Frontal cortex (tissue), 4 donors: ENCODE results near the gene MBD4. TPM values are rescaled to one million over a fixed set of nuclear protein-coding genes. Genes with fewer than 3 reads are reported as not detected.
"Not testable (repeated sequence)": the region's sequence is repeated elsewhere in the genome, so short reads cannot be mapped to it uniquely, and the experiment has no call there.

Source experiments
- DNase-seq, 2 donors: peaks; one replicate each; pipeline ENCODE4 v3.0.0; 2012; ENCODE audit warnings: low spot score in 2 of 2
- FAIRE-seq: peaks from 2 replicates; lab custom pipeline; 2012; peaks lifted over from hg19 to GRCh38; lab: Jason Lieb, UNC
- small RNA-seq: library from RNA; depleted of rRNA; stranded (forward); fragments of <200 nt; gene quantifications from one replicate; pipeline ENCODE3, GENCODE V24; 2014
- total RNA-seq: library from RNA; depleted of rRNA; stranded (reverse); fragments of >200 nt; gene quantifications from one replicate; pipeline ENCODE4 v1.2.3, GENCODE V29; 2014
- donor health status: control.
- donor health status: control.
- donor health status: control.

Gene MBD4
- total RNA-seq, 1 donor from 2014 or later: 24.5 TPM

DNA sequence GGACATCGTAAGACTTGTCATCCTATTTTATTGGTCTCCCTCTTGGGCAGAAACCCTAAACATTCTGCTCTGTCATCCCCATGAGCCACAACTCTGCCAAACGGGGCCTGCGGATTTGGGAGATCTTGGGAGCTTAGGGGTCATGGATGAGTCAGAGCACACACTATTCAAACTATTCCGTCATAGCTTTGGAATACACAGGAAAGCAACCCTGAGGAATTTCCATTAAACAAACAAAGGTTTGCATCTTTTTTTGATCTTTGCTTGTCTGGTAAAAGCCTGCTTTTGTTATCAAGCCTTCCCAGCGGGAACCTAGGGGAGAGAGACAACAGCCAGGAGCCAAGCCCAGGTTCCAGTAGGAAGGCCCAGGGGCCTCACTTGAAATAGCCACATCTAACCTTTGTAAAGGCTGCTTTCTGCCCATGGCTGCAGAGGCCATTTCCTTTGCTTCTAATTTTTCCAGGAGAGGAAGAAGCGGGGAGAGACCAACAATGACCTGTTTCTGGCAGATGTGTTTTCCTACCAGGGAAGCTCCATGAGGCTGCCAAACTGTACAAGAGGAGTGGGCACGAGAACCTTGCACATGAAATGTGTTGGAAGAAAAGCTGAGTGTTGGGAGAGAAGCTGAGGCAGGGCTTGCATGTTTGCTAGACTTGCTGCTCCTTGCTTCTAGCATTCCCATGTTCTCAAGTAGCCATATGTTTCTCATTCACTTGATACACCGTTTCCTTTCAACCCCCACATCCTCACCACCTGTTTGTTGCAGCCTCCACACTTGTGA, 50.8 kb downstream of the MBD4 start:
- DNase-seq, FAIRE-seq: not testable (repeated sequence)

- FAIRE-seq (no peak), DNase-seq (no peak)
These were observed 52.3 kb downstream of the MBD4 start for GRCh38 chr3:129387487-129387886.

GRCh38 chr3:129386984-129387383, 52.8 kb downstream of the MBD4 start:
- DNase-seq (no peak), FAIRE-seq (no peak)

- DNase-seq, FAIRE-seq: not testable (repeated sequence)
These were observed 54.2 kb downstream of the MBD4 start for GRCh38 chr3:129385507-129385906.

GRCh38 chr3:129384594-129385323, 55.0 kb downstream of the MBD4 start:
- DNase-seq (no peak), FAIRE-seq (no peak)

DNA sequence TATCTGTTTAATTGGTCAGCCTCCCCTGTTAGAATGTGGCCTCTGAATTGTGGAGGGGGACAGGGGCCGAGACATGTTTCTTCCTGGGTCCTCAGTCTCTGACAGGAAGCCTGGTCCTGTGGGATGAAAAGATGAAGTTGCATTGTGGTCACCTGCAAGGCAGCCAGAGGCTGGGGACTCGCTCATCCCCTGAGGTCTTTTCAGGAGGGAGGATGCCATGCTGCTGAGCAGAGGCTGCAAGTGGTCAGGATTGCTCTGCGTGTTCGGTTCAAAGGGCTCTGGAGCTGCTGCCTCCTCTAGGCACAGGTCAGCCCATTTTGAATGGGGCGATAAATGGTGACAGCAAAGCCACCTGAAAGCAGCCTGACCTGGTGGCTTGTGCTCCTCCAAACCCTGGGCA, 55.6 kb downstream of the MBD4 start:
- DNase-seq: not testable (repeated sequence)

DNA sequence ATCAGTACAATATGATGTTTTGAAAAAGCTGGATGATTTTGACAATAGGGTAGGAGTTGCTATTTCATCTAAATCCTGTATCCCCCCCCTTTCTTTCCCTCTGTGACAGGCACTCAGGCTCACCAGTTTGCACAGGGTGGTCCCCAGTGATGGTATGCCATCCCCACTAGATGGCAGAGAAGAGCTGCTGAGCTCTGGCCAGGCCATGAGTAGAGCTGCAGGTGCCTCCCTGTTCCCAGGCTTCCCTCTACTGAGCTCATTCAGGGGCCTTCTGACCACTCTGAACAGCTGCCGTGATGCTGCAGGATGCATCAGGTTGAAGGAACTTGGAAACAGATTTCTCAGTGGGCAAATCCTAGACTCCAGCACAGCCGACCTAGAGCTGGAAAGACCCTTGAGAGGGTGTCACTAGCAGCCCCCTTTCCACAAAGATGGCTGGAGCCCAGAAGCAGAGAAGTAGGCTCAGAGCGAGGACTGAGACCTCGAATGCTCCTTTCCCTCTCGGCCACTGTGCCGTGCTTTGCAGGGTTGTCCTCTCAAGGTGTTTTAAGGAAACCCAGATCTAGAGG, 56.4 kb downstream of the MBD4 start:
- peak in 1 of 2 donors; percentile 73 for DNase-seq
- FAIRE-seq: no peak

More for the DNA sequence above, 55.6 kb downstream of the MBD4 start:
- not testable (repeated sequence) for FAIRE-seq

- no peak for FAIRE-seq
These were observed 57.4 kb downstream of the MBD4 start for GRCh38 chr3:129382366-129382765.

More at GRCh38 chr3:129382366-129382765, 57.4 kb downstream of the MBD4 start:
- no peak for DNase-seq

Small RNAs within 50 kb of the gene (small RNA-seq; reads per million reads assigned to genes)
- 9.6 reads per million, percentile 95 among the genes with 10 or more reads in this experiment for gene SNORA7B

Other genes with a start within 250 kb of the MBD4 start
- 137 TPM for gene COPG1, start 190.3 kb downstream of the MBD4 start, total RNA-seq
- gene HMCES, start 161.1 kb downstream of the MBD4 start, total RNA-seq: 21.6 TPM
- gene EFCAB12, start 11.3 kb downstream of the MBD4 start, total RNA-seq: 0.41 TPM
- gene IFT122, start 276 bp upstream of the MBD4 start, total RNA-seq: 30.2 TPM
- not detected for gene RHO, start 88.7 kb upstream of the MBD4 start, total RNA-seq
- not detected for gene H1-8, start 103.2 kb upstream of the MBD4 start, total RNA-seq
- gene PLXND1, start 166.7 kb upstream of the MBD4 start, total RNA-seq: 16.7 TPM